ENCODE data around the gene FREM1. TPM values are rescaled to one million over a fixed set of nuclear protein-coding genes. Genes with fewer than 3 reads are reported as not detected.
A peak's percentile ranks its signal among the peaks of the same experiment; 100 is the strongest.

The FREM1 gene
- total and polyA plus RNA-seq, 2 of the 13 experiments (the other 11 are each of a cell fraction or from before 2014, with no cell fraction given) = 64.3 to 202 TPM

- TF ChIP-seq ZBTB8A (CRISPR knock-in tag; IDR thresholded peaks at IDR 0.05; ENCODE audit: borderline replicate concordance, low read depth) (no peak), ARID3A (IDR thresholded peaks at IDR 0.05; ENCODE audit: low read depth, low read length) (peak; percentile 64; the same call in 1 of the 2 replicates), SATB2 (CRISPR knock-in tag; IDR thresholded peaks at IDR 0.05) (no peak), ZNF557 (CRISPR knock-in tag; IDR thresholded peaks at IDR 0.05) (no peak), RXRB (CRISPR knock-in tag; IDR thresholded peaks at IDR 0.05; ENCODE audit: borderline replicate concordance) (0 out of 2 replicates have a peak, but pooled peaks have one; percentile 42), PLSCR1 (CRISPR knock-in tag; IDR thresholded peaks at IDR 0.05; ENCODE audit: borderline replicate concordance) (no peak), ZBTB25 (CRISPR knock-in tag; IDR thresholded peaks at IDR 0.05) (no peak), ZNF10 (CRISPR knock-in tag; IDR thresholded peaks at IDR 0.05; ENCODE audit: borderline replicate concordance, low read depth) (no peak), BORCS8-MEF2B (CRISPR knock-in tag; IDR thresholded peaks at IDR 0.05) (no peak), GATAD2A (CRISPR knock-in tag; IDR thresholded peaks at IDR 0.05) (peak; percentile 51), GABPB1 (CRISPR knock-in tag; IDR thresholded peaks at IDR 0.05) (no peak), POGK (CRISPR knock-in tag; conservative IDR thresholded peaks at IDR 0.05) (no peak), NR2F1 (CRISPR knock-in tag; IDR thresholded peaks at IDR 0.05) (peak in 1 of 2 experiments; percentile 59; a peak in 2 of 4 replicates), ZNF224 (CRISPR knock-in tag; IDR thresholded peaks at IDR 0.05) (no peak), TEAD3 (CRISPR knock-in tag; optimal IDR thresholded peaks at IDR 0.05; ENCODE audit: borderline replicate concordance) (no peak), HES4 (CRISPR knock-in tag; IDR thresholded peaks at IDR 0.05; ENCODE audit: borderline replicate concordance) (no peak), KAT8 (CRISPR knock-in tag; IDR thresholded peaks at IDR 0.05) (no peak), HMG20A (CRISPR knock-in tag; IDR thresholded peaks at IDR 0.05; ENCODE audit: borderline replicate concordance) (peak; percentile 27; the same call in 1 of the 2 replicates)
- TF ChIP-seq, protein P1, sequence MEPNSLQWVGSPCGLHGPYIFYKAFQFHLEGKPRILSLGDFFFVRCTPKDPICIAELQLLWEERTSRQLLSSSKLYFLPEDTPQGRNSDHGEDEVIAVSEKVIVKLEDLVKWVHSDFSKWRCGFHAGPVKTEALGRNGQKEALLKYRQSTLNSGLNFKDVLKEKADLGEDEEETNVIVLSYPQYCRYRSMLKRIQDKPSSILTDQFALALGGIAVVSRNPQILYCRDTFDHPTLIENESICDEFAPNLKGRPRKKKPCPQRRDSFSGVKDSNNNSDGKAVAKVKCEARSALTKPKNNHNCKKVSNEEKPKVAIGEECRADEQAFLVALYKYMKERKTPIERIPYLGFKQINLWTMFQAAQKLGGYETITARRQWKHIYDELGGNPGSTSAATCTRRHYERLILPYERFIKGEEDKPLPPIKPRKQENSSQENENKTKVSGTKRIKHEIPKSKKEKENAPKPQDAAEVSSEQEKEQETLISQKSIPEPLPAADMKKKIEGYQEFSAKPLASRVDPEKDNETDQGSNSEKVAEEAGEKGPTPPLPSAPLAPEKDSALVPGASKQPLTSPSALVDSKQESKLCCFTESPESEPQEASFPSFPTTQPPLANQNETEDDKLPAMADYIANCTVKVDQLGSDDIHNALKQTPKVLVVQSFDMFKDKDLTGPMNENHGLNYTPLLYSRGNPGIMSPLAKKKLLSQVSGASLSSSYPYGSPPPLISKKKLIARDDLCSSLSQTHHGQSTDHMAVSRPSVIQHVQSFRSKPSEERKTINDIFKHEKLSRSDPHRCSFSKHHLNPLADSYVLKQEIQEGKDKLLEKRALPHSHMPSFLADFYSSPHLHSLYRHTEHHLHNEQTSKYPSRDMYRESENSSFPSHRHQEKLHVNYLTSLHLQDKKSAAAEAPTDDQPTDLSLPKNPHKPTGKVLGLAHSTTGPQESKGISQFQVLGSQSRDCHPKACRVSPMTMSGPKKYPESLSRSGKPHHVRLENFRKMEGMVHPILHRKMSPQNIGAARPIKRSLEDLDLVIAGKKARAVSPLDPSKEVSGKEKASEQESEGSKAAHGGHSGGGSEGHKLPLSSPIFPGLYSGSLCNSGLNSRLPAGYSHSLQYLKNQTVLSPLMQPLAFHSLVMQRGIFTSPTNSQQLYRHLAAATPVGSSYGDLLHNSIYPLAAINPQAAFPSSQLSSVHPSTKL (CRISPR knock-in tag; IDR thresholded peaks at IDR 0.05) = 0 out of 2 replicates have a peak, but pooled peaks have one; percentile 34
- TF ChIP-seq, protein P2, sequence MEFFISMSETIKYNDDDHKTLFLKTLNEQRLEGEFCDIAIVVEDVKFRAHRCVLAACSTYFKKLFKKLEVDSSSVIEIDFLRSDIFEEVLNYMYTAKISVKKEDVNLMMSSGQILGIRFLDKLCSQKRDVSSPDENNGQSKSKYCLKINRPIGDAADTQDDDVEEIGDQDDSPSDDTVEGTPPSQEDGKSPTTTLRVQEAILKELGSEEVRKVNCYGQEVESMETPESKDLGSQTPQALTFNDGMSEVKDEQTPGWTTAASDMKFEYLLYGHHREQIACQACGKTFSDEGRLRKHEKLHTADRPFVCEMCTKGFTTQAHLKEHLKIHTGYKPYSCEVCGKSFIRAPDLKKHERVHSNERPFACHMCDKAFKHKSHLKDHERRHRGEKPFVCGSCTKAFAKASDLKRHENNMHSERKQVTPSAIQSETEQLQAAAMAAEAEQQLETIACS (CRISPR knock-in tag; IDR thresholded peaks at IDR 0.05) = no peak
Observed at GRCh38 chr9:14913366-14913765, 3.1 kb upstream of the FREM1 start (continued).
